GM19372 (cell line): Measurements from ENCODE around the gene CHL1.

Experiments used
- ATAC-seq: cut with Tn5 transposase; IDR thresholded peaks from one replicate; pipeline ENCODE4 v1.9.1; 2021; ENCODE audit warnings: mild to moderate bottlenecking, low read depth, moderate library complexity; ENCODE audit not compliant: unreplicated experiment

Gene CHL1, protein sequence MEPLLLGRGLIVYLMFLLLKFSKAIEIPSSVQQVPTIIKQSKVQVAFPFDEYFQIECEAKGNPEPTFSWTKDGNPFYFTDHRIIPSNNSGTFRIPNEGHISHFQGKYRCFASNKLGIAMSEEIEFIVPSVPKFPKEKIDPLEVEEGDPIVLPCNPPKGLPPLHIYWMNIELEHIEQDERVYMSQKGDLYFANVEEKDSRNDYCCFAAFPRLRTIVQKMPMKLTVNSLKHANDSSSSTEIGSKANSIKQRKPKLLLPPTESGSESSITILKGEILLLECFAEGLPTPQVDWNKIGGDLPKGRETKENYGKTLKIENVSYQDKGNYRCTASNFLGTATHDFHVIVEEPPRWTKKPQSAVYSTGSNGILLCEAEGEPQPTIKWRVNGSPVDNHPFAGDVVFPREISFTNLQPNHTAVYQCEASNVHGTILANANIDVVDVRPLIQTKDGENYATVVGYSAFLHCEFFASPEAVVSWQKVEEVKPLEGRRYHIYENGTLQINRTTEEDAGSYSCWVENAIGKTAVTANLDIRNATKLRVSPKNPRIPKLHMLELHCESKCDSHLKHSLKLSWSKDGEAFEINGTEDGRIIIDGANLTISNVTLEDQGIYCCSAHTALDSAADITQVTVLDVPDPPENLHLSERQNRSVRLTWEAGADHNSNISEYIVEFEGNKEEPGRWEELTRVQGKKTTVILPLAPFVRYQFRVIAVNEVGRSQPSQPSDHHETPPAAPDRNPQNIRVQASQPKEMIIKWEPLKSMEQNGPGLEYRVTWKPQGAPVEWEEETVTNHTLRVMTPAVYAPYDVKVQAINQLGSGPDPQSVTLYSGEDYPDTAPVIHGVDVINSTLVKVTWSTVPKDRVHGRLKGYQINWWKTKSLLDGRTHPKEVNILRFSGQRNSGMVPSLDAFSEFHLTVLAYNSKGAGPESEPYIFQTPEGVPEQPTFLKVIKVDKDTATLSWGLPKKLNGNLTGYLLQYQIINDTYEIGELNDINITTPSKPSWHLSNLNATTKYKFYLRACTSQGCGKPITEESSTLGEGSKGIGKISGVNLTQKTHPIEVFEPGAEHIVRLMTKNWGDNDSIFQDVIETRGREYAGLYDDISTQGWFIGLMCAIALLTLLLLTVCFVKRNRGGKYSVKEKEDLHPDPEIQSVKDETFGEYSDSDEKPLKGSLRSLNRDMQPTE (N-terminal part only)

DNA sequence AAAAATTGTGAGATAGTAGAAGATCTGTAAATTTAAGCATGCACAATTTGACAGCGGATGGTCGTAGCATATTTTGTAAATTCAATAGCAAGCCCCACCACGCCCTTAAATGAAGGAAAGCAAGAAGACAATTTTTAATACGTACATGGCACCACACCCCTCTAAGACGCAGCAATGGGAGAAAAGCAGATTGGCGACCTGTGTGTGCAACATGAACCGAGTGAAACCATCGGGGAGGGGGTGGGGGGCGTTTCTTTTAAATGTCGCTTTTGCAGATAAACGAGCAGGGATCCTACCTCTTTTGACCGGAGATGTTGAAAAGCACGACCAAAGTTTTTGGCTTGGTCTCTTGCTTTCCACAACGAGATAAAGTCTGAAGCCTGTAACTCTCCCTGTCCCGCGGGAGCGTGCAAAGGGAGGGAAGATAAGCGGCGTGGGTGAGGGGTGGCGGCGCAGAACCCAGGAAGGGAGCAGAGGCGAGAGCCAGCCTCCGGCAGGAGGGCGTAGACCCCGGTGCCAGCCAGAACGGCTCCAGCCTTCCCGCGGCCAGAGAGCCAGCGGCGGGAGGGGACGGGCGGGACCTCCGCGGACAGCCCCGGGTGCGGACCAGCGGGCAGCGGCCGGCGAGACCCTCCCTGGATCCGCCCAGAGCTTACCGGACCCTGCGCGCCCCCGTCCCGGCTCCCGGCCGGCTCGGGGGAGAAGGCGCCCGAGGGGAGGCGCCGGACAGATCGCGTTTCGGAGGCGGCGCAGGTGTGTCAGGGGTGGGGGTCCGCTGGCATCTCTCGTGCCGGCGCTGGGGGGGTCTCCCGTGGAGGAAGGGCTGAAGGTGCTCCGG, at the start of gene CHL1:
TSS of gene CHL1 (plus strand) at position 453 of the 838 bp plus-strand sequence. CDS start 123,014 bp downstream, outside the sequence.
- peak; percentile 6 for ATAC-seq

DNA sequence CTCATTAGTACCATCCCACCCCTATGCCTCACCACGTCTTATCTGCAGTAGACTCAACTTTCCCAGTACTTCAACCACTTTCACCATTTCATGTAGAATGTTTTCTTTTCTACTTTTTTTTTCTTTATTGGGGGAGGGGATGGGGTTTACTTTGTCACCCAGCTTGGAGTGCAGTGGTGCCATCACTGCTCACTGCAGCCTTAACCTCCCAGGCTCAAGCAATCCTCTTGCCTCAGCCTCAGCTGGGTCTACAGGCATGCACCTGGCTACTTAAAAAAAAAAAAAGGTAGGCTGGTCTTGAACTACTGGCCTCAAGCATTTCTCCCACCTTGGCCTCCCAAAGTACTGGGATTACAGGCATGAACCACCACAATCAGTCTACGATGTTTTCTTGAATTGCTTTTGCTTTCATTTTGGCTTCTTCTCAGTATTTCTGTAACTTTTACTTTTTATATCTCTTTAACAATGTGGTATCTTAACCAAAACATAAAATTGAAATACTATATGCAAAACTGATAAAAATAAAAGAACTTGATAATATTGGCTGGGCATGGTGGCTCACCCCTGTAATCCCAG, 44.9 kb upstream of the CHL1 start:
- ATAC-seq, result no peak

DNA sequence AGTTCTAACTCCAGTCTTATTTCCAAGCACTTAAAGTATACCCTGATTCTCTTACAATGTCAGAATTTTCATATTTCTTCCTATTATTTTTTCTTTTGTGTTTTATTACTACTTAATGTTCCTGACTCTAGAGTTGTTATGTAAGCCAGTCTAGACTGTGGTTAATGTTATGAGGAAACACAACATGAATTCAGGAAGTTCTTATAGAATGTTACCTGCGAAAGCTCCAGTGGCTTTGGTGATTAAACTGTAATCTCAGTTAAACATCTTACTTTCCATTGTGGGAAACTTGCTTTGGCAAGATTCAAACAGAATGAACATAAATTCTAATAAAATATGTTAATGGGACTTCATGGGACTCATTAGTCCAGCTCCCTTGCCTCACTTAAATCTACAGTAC, 36.6 kb upstream of the CHL1 start:
- ATAC-seq, result no peak

DNA sequence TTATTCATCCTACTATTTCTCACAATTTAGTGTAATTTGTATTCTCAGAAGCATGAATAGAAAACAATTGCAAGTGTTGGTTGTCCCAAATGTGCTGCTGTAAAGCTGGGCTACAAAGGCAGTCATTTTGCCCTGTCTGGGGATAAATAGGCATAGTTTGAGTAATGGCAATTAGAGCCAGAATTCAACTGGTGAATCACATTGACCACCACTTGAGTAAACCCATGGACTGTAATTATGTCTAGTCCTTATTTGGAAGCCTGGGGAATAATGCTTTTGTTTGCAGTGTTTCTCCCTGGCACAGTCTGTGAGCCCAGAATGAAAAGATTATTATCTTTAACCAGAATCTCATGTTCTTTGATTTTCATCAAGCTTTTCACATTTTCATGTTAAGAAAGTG, 30.5 kb upstream of the CHL1 start:
- ATAC-seq, result no peak

DNA sequence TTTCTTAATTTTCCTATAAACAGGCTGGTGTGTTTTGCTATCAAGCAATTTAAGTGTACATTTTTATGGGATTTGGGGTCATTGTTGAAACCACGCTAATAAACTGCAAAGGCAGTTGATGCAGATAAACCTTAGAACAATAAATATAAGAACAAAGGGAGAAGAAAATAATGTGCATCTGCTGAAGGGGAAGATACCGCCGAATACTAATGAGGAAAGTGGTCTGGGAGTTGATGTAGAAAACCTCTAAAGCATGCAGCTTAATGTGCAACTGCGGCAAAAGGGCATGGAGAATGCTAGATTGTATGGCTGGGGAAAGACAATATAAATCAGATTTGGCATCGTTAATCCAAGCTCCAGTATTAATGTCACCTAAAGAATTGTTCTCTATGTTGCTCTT, 29.8 kb upstream of the CHL1 start:
- no peak for ATAC-seq

DNA sequence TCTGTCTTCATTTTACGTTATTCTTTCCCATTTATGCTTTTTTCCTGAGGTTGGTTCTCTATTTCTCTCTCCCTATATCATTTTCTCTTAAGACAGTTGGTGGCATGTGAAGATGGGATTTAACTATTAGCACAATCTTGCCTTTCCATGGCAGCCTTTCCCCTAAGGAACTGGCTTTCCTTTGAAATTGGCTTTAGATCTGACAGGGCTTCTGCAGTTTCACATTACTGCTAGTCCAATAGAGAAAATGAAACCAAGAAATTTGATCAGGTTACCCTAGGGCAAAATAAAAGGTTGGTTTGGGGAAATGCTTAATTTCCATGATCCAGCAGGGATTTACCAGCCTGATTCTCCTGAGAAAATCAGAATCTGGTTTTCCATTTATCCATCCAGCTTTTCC, 22.7 kb upstream of the CHL1 start:
- ATAC-seq, result peak; percentile 82

DNA sequence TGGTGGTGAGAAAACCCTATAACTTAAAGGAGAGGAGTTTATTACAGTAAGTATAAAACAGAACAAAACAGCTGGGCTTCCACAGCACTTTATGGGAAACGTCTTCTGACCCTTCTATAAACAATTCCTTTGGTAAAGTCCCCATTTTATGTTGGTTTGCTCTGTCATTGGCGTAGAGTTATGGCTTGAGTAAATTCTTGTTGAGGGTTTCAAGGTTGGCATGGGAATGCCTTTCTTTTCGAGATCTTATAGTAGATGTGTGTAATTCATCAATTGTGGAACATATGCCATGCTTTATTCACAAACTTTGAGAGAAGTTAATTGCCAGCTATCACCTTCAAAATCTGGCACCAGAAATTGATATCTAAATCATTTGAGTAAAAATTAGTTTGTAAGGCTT, 11.6 kb upstream of the CHL1 start:
- no peak for ATAC-seq

DNA sequence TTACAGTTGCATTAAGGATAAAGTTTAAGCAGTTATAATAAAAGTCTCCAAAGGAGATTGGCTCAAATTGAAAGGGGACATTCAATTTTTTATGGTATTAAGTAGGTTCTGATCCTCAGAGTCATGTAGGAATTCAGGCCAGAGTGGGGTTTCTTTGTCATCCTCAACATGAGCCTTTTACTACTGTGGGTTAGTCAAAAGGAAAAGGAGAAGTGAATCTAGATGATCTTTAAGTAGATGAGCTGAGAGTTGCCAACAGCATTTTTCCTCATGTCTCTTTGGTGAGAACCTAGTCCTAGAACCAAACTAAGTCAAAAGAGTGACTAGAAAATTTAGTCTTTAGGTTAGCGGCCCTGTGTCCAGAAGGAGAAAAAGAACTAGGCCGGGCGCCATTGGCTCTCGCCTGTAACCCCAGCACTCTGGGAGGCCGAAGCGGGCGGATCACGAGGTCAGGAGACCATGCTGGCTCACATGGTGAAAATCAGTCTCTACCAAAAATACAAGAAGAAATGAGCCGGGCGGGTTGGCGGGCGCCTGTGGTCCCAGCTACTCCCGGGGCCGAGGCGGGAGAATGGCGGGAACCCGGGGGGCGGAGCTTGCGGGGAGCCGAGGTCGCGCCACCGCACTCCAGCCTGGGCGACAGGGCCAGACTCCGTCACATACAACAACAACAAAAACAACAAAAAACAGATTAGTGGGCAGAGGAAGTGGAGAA, 4.2 kb upstream of the CHL1 start:
- ATAC-seq, result peak; percentile 55

DNA sequence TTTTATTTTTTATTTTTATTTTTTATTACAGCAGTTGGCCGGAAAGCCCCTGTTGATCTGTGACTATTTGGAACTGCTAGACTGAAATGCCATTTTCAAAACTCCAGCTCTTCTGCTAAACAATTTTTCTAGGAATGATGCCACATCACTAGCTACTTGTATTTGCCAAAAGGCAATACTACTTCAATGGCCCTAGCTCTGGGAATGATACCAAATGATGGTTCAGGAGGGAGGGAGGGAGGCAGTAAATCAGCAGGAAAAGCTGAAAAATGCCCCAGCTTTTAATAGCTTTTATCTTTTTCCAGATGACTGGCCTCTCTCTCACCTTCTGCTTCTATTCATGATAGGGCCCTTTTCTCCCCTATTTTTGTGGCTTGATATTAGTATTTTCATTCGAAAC, 2.6 kb upstream of the CHL1 start:
- ATAC-seq, result no peak

DNA sequence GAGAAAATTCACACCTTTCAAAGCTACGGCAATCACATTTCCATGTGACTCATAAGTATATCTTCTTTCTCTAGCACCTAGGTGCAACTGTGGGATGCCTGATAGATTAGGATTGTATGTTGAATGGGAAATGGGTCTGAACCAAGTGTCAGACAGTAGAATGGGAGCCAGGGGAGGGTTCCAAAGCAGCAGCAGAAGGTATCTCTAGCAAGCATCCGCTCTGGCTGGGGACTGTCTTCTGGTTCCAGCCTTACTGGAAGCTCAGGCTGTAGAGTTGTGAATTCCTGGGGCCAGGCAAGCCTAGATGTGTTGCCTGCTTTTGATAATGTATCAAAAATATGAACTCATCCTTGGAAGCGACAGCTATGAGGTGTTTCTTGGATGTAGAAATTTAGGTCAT, 2.1 kb upstream of the CHL1 start:
- ATAC-seq, result no peak

DNA sequence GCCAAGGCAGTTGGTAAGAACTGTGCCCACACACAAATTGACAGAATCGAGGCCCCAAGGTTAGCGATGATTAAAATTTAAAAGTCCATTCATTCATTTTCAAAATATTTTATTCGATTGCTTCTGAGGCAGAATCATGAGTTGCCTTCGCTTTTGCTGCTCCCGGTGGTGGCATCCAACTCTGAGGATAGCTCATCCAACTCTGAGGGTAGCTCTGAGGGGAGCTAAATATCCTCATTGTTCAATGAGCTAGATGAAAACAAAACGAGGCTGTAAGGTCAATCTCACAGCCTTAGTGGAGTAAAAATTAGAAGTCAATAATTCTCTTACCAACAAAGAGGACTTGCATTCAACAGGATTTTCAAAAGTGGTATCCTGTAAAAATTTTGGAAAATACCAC, 897 bp upstream of the CHL1 start:
- ATAC-seq, result no peak

DNA sequence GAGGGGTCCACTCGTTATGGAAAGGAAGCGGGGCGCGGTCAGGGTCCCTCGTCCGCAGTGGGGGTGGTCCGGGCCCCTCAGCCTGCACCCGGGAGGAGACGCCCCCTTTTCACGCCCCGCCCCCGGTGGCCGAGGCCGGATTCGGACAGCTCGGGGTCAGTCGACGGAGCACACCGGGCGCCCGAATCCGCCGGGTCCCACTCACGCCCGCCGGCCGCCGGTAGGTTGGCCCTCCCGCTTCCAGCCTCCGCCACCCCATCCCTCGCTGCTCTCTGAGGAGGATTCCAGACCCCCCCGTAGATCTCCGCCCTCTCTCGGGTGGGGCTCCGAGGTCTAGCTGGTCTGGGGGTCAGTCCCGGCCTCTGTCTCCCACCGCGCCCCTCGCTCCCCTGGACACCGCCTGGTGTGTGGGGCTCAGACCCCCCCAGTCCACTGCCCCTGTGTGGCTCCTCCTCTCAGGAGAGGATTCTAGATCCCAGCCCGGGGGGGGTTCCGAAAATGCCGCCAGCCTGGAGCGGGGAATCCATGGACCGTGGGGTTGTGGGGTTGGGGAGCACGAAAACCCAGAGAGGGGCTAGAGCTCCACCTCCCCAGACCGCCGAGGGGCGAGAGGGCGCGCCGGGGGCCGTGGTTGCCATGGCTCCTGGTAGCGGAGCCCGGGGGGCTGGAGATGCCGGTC, 725 bp downstream of the CHL1 start:
- peak; percentile 30 for ATAC-seq

DNA sequence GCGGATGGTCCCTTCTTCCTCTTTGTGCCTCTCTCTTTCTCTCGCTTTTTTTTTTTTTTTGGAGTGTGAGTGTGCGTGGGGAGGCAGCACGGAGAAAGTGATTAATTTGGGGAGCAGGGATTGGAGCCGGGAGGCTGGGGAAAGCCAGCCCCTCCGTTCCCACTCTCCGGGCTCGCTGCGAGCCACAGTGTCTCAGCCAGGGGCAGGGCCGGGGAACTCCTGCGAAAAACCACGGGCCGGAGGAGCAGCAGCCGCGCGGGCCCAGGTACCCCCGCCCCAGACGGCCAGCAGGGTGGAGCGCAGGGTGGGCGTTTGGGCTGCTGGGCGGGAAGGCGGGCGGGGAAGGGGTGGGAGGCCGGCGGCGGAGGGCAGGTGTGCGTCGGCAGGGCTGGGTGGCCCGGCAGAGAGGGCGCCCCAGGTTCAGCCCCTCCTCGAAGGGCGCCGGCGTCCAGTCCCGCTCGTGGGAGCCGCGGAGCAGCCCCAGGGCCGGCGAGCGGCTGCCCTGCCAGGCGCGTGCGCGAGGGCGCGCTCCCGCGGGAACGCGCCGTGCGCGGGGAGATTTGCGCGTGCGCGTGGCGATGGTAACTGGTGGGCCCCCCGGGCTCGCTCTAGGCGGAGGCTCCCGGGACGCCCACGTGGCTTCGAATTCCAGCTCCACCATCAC, 1.4 kb downstream of the CHL1 start:
- peak; percentile 40 for ATAC-seq

DNA sequence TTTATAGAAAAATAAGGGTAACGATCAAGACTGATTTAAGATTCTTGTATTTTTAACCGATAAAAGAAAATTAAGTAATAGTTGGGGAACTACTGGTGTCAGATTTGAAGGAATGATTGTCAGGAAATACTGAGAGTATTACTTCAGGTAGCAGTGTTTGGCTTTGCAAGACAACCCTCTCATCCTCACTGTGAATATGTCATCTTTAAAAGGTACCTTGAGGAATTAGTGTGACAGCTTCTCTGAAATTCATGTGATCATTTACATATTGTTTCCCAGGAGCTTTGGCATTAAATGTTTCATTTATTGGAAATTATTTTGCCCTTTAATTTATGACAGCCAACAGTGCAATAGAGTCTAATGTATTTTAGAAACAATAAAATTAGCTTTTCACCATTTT, 3.3 kb downstream of the CHL1 start:
- no peak for ATAC-seq

DNA sequence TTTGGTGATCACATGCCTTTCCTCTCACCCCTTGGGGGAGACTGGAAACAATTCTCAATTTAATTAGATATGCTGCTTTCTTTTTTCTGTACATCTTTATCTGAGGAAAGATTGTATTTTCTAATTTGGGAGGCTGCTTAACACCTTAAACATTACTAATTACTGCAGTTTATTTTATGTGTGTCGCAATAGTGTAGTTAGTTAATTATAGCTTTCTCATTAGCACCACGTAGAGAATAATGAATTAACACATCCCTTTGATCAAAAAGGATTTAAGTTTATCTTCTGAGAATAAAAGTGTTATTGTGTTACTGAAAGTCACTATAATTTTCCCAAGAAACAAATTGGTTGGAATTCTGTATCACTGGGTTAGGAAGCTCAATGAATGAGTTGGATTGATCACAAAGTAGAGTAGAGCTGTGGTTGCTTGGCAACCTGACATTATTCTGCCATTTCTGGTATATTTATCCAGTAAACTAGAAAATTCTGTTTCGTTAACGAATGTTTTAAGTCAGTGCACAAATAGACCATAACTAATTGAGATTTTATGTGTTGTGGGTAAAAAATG, 4.3 kb downstream of the CHL1 start:
- ATAC-seq, result no peak

DNA sequence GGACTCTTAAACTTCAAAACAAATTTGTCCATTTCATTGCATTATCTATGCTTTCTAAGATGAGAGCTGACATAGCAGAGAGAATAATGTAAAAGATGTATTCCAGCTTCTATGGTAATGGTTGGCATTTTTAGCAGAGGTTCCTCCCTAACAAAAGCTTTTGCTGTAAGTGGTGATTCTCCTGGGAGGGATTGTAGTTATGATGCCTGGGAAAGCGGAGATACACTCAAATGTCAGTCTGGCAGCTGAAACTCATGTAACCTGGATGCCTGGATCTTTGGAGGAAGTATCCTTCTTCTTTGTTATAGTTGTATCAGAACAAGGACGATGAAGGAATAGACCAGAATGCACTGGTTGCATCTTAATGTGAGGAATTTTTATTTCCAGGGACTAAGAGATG, 7.5 kb downstream of the CHL1 start:
- ATAC-seq, result no peak

DNA sequence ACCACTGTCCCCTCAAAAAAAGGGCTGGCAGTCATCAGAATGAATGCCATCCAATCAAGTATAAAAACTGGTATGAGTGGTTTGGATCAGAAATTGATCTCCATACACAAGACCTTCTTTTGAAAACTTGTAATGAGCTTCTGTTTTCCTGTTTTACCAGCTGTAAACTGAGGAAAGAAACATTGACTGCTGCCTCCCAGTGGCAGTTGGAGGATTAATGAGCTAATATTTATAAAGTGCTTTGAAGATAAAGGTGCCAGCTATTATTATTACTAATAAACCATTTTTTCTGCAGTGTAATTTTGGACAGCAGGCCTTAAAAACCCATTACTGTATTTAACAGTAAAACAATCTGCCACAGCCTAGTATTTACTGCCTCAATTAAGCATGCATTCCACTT, 11.4 kb downstream of the CHL1 start:
- no peak for ATAC-seq

DNA sequence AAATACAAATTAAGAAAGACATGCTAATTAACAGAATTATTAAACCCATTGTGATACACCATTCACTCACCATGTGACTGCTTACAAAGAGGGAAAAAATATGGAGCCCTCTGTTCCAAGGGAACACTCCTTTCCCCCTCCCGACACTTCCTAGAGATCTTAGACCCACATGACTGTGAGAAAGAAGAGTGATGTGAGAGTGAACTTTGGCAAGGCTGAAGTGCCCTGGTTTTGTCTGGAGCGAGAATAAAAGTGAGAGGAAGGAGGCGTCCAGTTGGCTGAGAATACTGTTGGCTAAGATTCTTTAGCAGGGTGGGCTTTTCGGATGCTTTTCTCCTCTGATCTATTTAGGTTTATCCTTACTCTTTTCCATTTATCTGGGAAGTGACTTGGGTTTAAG, 14.1 kb downstream of the CHL1 start:
- ATAC-seq, result no peak
